HG03354 (cell line): ENCODE measurements around the gene SYK.
A peak's percentile ranks its signal among the peaks of the same experiment; 100 is the strongest.

Experiments used
- ATAC-seq: cut with Tn5 transposase; IDR thresholded peaks from one replicate; pipeline ENCODE4 v1.9.1; 2021; ENCODE audit warnings: mild to moderate bottlenecking; ENCODE audit not compliant: unreplicated experiment, poor library complexity, severe bottlenecking

Gene SYK

GRCh38 chr9:90793729-90794128, 7.9 kb upstream of the SYK start:
- no peak for ATAC-seq

GRCh38 chr9:90795084-90795483, 6.5 kb upstream of the SYK start:
- no peak for ATAC-seq

- ATAC-seq, result peak; percentile 51
These were observed 5.7 kb upstream of the SYK start for GRCh38 chr9:90795871-90796317.

- ATAC-seq, result no peak
These were observed 2.3 kb upstream of the SYK start for GRCh38 chr9:90799271-90799852.

GRCh38 chr9:90801973-90802322, 329 bp downstream of the SYK start:
- ATAC-seq, result peak; percentile 12

- no peak for ATAC-seq
These were observed 867 bp downstream of the SYK start for GRCh38 chr9:90802386-90802985.

- ATAC-seq, result no peak
These were observed 2.4 kb downstream of the SYK start for GRCh38 chr9:90803860-90804593.

GRCh38 chr9:90805006-90805996, 3.7 kb downstream of the SYK start:
- ATAC-seq, result no peak

GRCh38 chr9:90807006-90807405, 5.4 kb downstream of the SYK start:
- ATAC-seq, result no peak

- ATAC-seq, result no peak
These were observed 6.8 kb downstream of the SYK start for GRCh38 chr9:90808398-90808797.

- no peak for ATAC-seq
These were observed 7.5 kb downstream of the SYK start for GRCh38 chr9:90808890-90809685.

GRCh38 chr9:90810691-90811090, 9.1 kb downstream of the SYK start:
- ATAC-seq, result no peak

GRCh38 chr9:90813046-90813445, 11.4 kb downstream of the SYK start:
- ATAC-seq, result no peak

- no peak for ATAC-seq
These were observed 11.9 kb downstream of the SYK start for GRCh38 chr9:90813523-90813922.

- ATAC-seq, result no peak
These were observed 12.7 kb downstream of the SYK start for GRCh38 chr9:90814355-90814754.

- ATAC-seq, result peak; percentile 45
These were observed 13.7 kb downstream of the SYK start for GRCh38 chr9:90815183-90815943.

- ATAC-seq, result peak; percentile 14
These were observed 14.3 kb downstream of the SYK start for GRCh38 chr9:90815944-90816357.

GRCh38 chr9:90816690-90817089, 15.1 kb downstream of the SYK start:
- no peak for ATAC-seq

GRCh38 chr9:90818279-90818678, 16.7 kb downstream of the SYK start:
- no peak for ATAC-seq
